Glutamatergic neuron (in vitro differentiated cells): ENCODE data around the gene TCEANC2. TPM values are rescaled to one million over a fixed set of nuclear protein-coding genes. Genes with fewer than 3 reads are reported as not detected.

Source experiments
- DNase-seq: peaks from one replicate; pipeline ENCODE4 v3.0.0; 2022
- H3K27ac Mint-ChIP-seq: one replicate; pipeline ENCODE4 v1.8.0; 2020; ENCODE audit warnings: mild to moderate bottlenecking, mixed read lengths, inconsistent platforms; ENCODE audit not compliant: unreplicated experiment
- H3K27me3 Mint-ChIP-seq: one replicate; pipeline ENCODE4 v1.8.0; 2020; ENCODE audit warnings: mild to moderate bottlenecking, moderate library complexity, mixed read lengths, inconsistent platforms; ENCODE audit not compliant: unreplicated experiment
- H3K36me3 Mint-ChIP-seq: one replicate; pipeline ENCODE4 v1.8.0; 2020; ENCODE audit warnings: mild to moderate bottlenecking, mixed read lengths, inconsistent platforms; ENCODE audit not compliant: unreplicated experiment
- H3K4me1 Mint-ChIP-seq: one replicate; pipeline ENCODE4 v1.8.0; 2020; ENCODE audit warnings: mild to moderate bottlenecking, low read depth, mixed read lengths, inconsistent platforms; ENCODE audit not compliant: unreplicated experiment
- H3K4me3 Mint-ChIP-seq: one replicate; pipeline ENCODE4 v1.8.0; 2020; ENCODE audit warnings: mild to moderate bottlenecking, mixed read lengths, inconsistent platforms; ENCODE audit not compliant: unreplicated experiment
- H3K9me3 Mint-ChIP-seq: one replicate; pipeline ENCODE4 v1.8.0; 2020; ENCODE audit warnings: mild to moderate bottlenecking, moderate library complexity, mixed read lengths, inconsistent platforms; ENCODE audit not compliant: unreplicated experiment
- CTCF ChIP-seq: fragments of 200-600 bp; sonication (generic); IDR thresholded peaks from one replicate; pipeline ENCODE4 v1.5.0; 2021; ENCODE audit not compliant: partially characterized antibody, unreplicated experiment
- total RNA-seq: library from RNA; stranded (reverse); fragmentation: NEBNext Ultra II Directional; extraction: Animal tissue kit (Norgen Biotek cat#: 25700); gene quantifications from one replicate; pipeline ENCODE4 v1.2.1, GENCODE V29; 2021; ENCODE audit not compliant: unreplicated experiment

TCEANC2 gene
- total RNA-seq, 1 donor from 2014 or later = 10.7 TPM

- Mint-ChIP-seq H3K27ac (no peak overlapping the region), H3K27me3 (peaks cover 18% of the 10 kb centered on the region), H3K36me3 (peaks cover 5% of the 10 kb centered on the region), H3K4me3 (no peak overlapping the region), H3K4me1 (peaks cover 5% of the 10 kb centered on the region), H3K9me3 (peaks cover 3% of the 10 kb centered on the region)
- no peak for DNase-seq
- no peak for TF ChIP-seq CTCF
Measured at GRCh38 chr1:54124472-54124871, 71.1 kb downstream of the TCEANC2 start.

- Mint-ChIP-seq H3K27me3 (peaks cover 18% of the 10 kb centered on the region), H3K27ac (no peak overlapping the region)
Measured at GRCh38 chr1:54124906-54125305, 71.5 kb downstream of the TCEANC2 start.

GRCh38 chr1:54125386-54126070 is 72.1 kb downstream of the TCEANC2 start:
- peaks cover 5% of the 10 kb centered on the region for H3K36me3 Mint-ChIP-seq
- DNase-seq = no peak
- peaks cover 3% of the 10 kb centered on the region for H3K9me3 Mint-ChIP-seq
- H3K27ac Mint-ChIP-seq = no peak overlapping the region
- H3K4me1 Mint-ChIP-seq = peaks cover 5% of the 10 kb centered on the region
- peaks cover 18% of the 10 kb centered on the region for H3K27me3 Mint-ChIP-seq
- no peak for TF ChIP-seq CTCF
- no peak overlapping the region for H3K4me3 Mint-ChIP-seq

More at GRCh38 chr1:54124906-54125305, 71.5 kb downstream of the TCEANC2 start:
- H3K4me1 Mint-ChIP-seq = peaks cover 5% of the 10 kb centered on the region
- TF ChIP-seq CTCF = no peak
- no peak for DNase-seq
- H3K9me3 Mint-ChIP-seq = peaks cover 3% of the 10 kb centered on the region
- no peak overlapping the region for H3K4me3 Mint-ChIP-seq
- peaks cover 5% of the 10 kb centered on the region for H3K36me3 Mint-ChIP-seq

- Mint-ChIP-seq H3K4me3 (no peak overlapping the region), H3K27me3 (peaks cover 18% of the 10 kb centered on the region), H3K36me3 (peaks cover 5% of the 10 kb centered on the region), H3K4me1 (peaks cover 5% of the 10 kb centered on the region), H3K27ac (no peak overlapping the region), H3K9me3 (peaks cover 3% of the 10 kb centered on the region)
- no peak for TF ChIP-seq CTCF
- DNase-seq = no peak
Measured at GRCh38 chr1:54126271-54126815, 72.9 kb downstream of the TCEANC2 start.

- Mint-ChIP-seq H3K36me3 (peaks cover 5% of the 10 kb centered on the region), H3K27me3 (peaks cover 18% of the 10 kb centered on the region), H3K4me1 (peaks cover 2% of the 10 kb centered on the region), H3K4me3 (no peak overlapping the region), H3K27ac (no peak overlapping the region), H3K9me3 (peaks cover 3% of the 10 kb centered on the region)
- no peak for TF ChIP-seq CTCF
- no peak for DNase-seq
Measured at GRCh38 chr1:54127594-54128300, 74.3 kb downstream of the TCEANC2 start.
